SK-N-SH treated with all-trans-retinoic acid at 6 μM for 48 hours (cell line): ENCODE data around the gene YWHAE.
"Not testable (repeated sequence)": the region's sequence is repeated elsewhere in the genome, so short reads cannot be mapped to it uniquely, and the experiment has no call there.

Experiments
- ATAC-seq: fragments of 200-7000 bp; cut with Tn5 transposase; 3 replicates; pipeline ENCODE4 v1.9.1; 2020; ENCODE audit warnings: mild to moderate bottlenecking, moderate library complexity
- ARNTL ChIP-seq: fragments of 450-650 bp; formaldehyde crosslinking; IDR thresholded peaks from 2 replicates; pipeline ENCODE4 v1.5.0; 2020; ENCODE audit warnings: low read depth, mild to moderate bottlenecking, moderate library complexity, borderline replicate concordance
- BACH2 ChIP-seq: fragments of 250-450 bp; sonication (Bioruptor Pico); IDR thresholded peaks from 2 replicates; pipeline ENCODE4 v1.9.0; 2021; ENCODE audit warnings: mild to moderate bottlenecking, borderline replicate concordance
- CSDC2 ChIP-seq: fragments of 250-450 bp; sonication (Bioruptor Pico); IDR thresholded peaks from 2 replicates; pipeline ENCODE4 v1.5.0; 2020; ENCODE audit warnings: mild to moderate bottlenecking, moderate library complexity
- ESRRG ChIP-seq: fragments of 250-450 bp; sonication (Bioruptor Pico); IDR thresholded peaks from 2 replicates; pipeline ENCODE4 v1.6.1; 2021; ENCODE audit warnings: mild to moderate bottlenecking
- GLIS3 ChIP-seq: fragments of 250-450 bp; sonication (Bioruptor Pico); IDR thresholded peaks from 2 replicates; pipeline ENCODE4 v1.5.0; 2020; ENCODE audit warnings: mild to moderate bottlenecking, moderate library complexity
- ISL1 ChIP-seq: fragments of 250-450 bp; sonication (Bioruptor Pico); IDR thresholded peaks from 2 replicates; pipeline ENCODE4 v2.1.2; 2022; ENCODE audit warnings: mild to moderate bottlenecking, moderate library complexity
- PPARA ChIP-seq: fragments of 250-450 bp; sonication (Bioruptor Pico); IDR thresholded peaks from 2 replicates; pipeline ENCODE4 v1.5.0; 2020; ENCODE audit warnings: mild to moderate bottlenecking, borderline replicate concordance
- RARB ChIP-seq: fragments of 250-450 bp; sonication (Bioruptor Pico); IDR thresholded peaks from 2 replicates; pipeline ENCODE4 v1.8.0; 2021; ENCODE audit warnings: mild to moderate bottlenecking, moderate library complexity
- SNAI2 ChIP-seq: fragments of 250-450 bp; sonication (Bioruptor Pico); IDR thresholded peaks from 2 replicates; pipeline ENCODE4 v1.5.0; 2020; ENCODE audit warnings: mild to moderate bottlenecking, moderate library complexity
- TCF4 ChIP-seq: fragments of 250-450 bp; sonication (Bioruptor Pico); IDR thresholded peaks from 2 replicates; pipeline ENCODE4 v1.8.0; 2021; ENCODE audit warnings: mild to moderate bottlenecking, moderate library complexity, borderline replicate concordance
- TOX ChIP-seq: fragments of 250-450 bp; sonication (Bioruptor Pico); IDR thresholded peaks from 2 replicates; pipeline ENCODE4 v1.8.0; 2021; ENCODE audit warnings: mild to moderate bottlenecking, moderate library complexity, borderline replicate concordance
- ZC3H10 ChIP-seq: fragments of 250-450 bp; sonication (Bioruptor Pico); IDR thresholded peaks from 2 replicates; pipeline ENCODE4 v1.5.1; 2021; ENCODE audit warnings: mild to moderate bottlenecking, moderate library complexity
- ZFP3 ChIP-seq: fragments of 250-450 bp; sonication (Bioruptor Pico); IDR thresholded peaks from 2 replicates; pipeline ENCODE4 v1.5.0; 2020; ENCODE audit warnings: mild to moderate bottlenecking, moderate library complexity
- ZFP30 ChIP-seq: fragments of 450-650 bp; formaldehyde crosslinking; IDR thresholded peaks from 2 replicates; pipeline ENCODE4 v1.5.0; 2022; ENCODE audit warnings: mild to moderate bottlenecking, moderate library complexity
- ZNF565 ChIP-seq: fragments of 450-650 bp; formaldehyde crosslinking; conservative IDR thresholded peaks from 2 replicates; pipeline ENCODE4 v1.5.0; 2020; ENCODE audit warnings: low read depth, mild to moderate bottlenecking, moderate library complexity
- ZNF70 ChIP-seq: fragments of 450-650 bp; formaldehyde crosslinking; IDR thresholded peaks from 2 replicates; pipeline ENCODE4 v1.5.0; 2020; ENCODE audit warnings: mild to moderate bottlenecking, moderate library complexity
- ZNF8 ChIP-seq: fragments of 450-650 bp; formaldehyde crosslinking; IDR thresholded peaks from 2 replicates; pipeline ENCODE4 v1.5.0; 2020; ENCODE audit warnings: mild to moderate bottlenecking, moderate library complexity
- TF ChIP-seq, protein P1 (sequence below): fragments of 250-450 bp; sonication (Bioruptor Pico); IDR thresholded peaks from 2 replicates; pipeline ENCODE4 v1.5.0; 2020; ENCODE audit warnings: mild to moderate bottlenecking, moderate library complexity
- TF ChIP-seq, protein P2 (sequence below): fragments of 250-450 bp; sonication (Bioruptor Pico); IDR thresholded peaks from 2 replicates; pipeline ENCODE4 v1.5.1; 2020; ENCODE audit warnings: low read depth, mild to moderate bottlenecking, moderate library complexity
- TF ChIP-seq, protein P3 (sequence below): fragments of 250-450 bp; sonication (Bioruptor Pico); IDR thresholded peaks from 2 replicates; pipeline ENCODE4 v1.8.0; 2020; ENCODE audit warnings: mild to moderate bottlenecking, moderate library complexity, borderline replicate concordance
- TF ChIP-seq, protein P4 (sequence below): fragments of 250-450 bp; sonication (Bioruptor Pico); IDR thresholded peaks from 2 replicates; pipeline ENCODE4 v1.8.0; 2021; ENCODE audit warnings: low read depth, mild to moderate bottlenecking, moderate library complexity, borderline replicate concordance

The YWHAE gene

DNA sequence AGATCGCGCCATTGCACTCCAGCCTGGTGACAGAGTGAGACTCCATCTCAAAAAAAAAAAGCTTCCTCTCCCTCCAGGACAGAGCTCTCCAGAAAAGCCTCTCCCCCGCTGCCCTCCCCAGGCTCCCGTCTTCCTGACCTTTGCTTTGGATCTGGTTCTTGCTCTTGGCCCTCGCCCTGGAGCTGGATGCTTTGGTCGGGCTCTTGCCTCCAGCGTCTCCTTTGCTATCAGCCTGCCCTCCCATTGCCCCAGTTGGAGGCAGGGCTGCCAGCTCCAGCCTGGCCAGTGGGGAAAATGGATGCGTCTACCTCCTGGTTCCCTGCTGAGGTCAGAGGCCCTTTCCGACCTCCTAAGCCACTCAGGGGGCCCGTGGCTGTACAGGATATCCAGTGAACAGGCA is 84.6 kb downstream of the YWHAE start:
- no peak for ATAC-seq
- TF ChIP-seq PPARA (CRISPR knock-in tag): no peak
- TF ChIP-seq ESRRG (CRISPR knock-in tag): no peak
- no peak for TF ChIP-seq ZNF565 (CRISPR knock-in tag)
- TF ChIP-seq TCF4 (CRISPR knock-in tag): no peak
- no peak for TF ChIP-seq ARNTL (CRISPR knock-in tag)
- no peak for TF ChIP-seq RARB (CRISPR knock-in tag)
- TF ChIP-seq BACH2 (CRISPR knock-in tag): no peak
- no peak for TF ChIP-seq ISL1 (CRISPR knock-in tag)
- TF ChIP-seq SNAI2 (CRISPR knock-in tag): no peak
- TF ChIP-seq TOX (CRISPR knock-in tag): no peak
- TF ChIP-seq, protein P1, sequence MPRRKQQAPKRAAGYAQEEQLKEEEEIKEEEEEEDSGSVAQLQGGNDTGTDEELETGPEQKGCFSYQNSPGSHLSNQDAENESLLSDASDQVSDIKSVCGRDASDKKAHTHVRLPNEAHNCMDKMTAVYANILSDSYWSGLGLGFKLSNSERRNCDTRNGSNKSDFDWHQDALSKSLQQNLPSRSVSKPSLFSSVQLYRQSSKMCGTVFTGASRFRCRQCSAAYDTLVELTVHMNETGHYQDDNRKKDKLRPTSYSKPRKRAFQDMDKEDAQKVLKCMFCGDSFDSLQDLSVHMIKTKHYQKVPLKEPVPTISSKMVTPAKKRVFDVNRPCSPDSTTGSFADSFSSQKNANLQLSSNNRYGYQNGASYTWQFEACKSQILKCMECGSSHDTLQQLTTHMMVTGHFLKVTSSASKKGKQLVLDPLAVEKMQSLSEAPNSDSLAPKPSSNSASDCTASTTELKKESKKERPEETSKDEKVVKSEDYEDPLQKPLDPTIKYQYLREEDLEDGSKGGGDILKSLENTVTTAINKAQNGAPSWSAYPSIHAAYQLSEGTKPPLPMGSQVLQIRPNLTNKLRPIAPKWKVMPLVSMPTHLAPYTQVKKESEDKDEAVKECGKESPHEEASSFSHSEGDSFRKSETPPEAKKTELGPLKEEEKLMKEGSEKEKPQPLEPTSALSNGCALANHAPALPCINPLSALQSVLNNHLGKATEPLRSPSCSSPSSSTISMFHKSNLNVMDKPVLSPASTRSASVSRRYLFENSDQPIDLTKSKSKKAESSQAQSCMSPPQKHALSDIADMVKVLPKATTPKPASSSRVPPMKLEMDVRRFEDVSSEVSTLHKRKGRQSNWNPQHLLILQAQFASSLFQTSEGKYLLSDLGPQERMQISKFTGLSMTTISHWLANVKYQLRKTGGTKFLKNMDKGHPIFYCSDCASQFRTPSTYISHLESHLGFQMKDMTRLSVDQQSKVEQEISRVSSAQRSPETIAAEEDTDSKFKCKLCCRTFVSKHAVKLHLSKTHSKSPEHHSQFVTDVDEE (CRISPR knock-in tag): no peak
- TF ChIP-seq CSDC2 (CRISPR knock-in tag): no peak
- no peak for TF ChIP-seq GLIS3
- TF ChIP-seq ZFP30 (CRISPR knock-in tag): no peak
- TF ChIP-seq ZFP3: no peak
- TF ChIP-seq, protein P2, sequence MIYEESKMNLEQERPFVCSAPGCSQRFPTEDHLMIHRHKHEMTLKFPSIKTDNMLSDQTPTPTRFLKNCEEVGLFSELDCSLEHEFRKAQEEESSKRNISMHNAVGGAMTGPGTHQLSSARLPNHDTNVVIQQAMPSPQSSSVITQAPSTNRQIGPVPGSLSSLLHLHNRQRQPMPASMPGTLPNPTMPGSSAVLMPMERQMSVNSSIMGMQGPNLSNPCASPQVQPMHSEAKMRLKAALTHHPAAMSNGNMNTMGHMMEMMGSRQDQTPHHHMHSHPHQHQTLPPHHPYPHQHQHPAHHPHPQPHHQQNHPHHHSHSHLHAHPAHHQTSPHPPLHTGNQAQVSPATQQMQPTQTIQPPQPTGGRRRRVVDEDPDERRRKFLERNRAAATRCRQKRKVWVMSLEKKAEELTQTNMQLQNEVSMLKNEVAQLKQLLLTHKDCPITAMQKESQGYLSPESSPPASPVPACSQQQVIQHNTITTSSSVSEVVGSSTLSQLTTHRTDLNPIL (CRISPR knock-in tag): no peak
- TF ChIP-seq ZNF8: no peak
- no peak for TF ChIP-seq ZC3H10

DNA sequence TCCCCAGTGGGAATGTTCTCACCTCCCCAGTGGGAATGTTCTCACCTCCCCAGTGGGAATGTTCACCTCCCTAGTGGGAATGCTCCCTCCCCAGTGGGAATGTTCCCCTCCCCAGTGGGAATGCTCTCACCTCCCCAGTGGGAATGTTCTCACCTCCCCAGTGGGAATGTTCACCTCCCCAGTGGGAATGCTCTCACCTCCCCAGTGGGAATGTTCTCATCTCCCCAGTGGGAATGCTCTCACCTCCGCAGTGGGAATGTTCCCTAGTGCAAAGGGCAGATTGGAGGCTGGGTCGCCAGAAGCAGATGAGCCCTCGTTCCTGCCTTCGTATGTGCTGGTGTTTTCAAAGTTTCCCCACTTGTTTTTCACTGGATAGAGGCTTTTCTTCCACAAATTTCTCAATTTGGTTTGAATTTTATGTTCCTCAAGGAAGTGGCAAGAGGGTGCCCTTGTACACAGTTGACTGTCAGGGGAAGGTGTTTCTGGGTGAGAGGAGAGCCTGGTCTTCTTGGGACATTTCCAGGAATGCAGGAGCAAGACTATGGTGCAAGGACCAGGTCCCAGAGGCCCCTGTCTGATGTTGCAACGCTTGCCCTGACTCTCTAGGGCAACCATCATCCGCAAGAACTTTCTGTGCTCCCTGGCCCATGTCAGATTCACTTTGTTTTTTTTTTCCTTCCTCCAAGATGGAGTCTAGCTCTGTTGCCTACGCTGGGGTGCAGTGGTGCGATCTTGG is 86.6 kb downstream of the YWHAE start:
- no peak for ATAC-seq
- TF ChIP-seq ZFP3: no peak
- no peak for TF ChIP-seq TCF4 (CRISPR knock-in tag)
- no peak for TF ChIP-seq ARNTL (CRISPR knock-in tag)
- TF ChIP-seq, protein P2 (CRISPR knock-in tag): no peak
- TF ChIP-seq ZNF565 (CRISPR knock-in tag): no peak
- TF ChIP-seq ZNF70 (CRISPR knock-in tag): no peak
- no peak for TF ChIP-seq ZNF8
- no peak for TF ChIP-seq TOX (CRISPR knock-in tag)
- TF ChIP-seq SNAI2 (CRISPR knock-in tag): no peak
- TF ChIP-seq GLIS3: no peak
- no peak for TF ChIP-seq ESRRG (CRISPR knock-in tag)
- TF ChIP-seq, protein P1 (CRISPR knock-in tag): no peak
- no peak for TF ChIP-seq RARB (CRISPR knock-in tag)
- no peak for TF ChIP-seq PPARA (CRISPR knock-in tag)
- TF ChIP-seq ISL1 (CRISPR knock-in tag): no peak

DNA sequence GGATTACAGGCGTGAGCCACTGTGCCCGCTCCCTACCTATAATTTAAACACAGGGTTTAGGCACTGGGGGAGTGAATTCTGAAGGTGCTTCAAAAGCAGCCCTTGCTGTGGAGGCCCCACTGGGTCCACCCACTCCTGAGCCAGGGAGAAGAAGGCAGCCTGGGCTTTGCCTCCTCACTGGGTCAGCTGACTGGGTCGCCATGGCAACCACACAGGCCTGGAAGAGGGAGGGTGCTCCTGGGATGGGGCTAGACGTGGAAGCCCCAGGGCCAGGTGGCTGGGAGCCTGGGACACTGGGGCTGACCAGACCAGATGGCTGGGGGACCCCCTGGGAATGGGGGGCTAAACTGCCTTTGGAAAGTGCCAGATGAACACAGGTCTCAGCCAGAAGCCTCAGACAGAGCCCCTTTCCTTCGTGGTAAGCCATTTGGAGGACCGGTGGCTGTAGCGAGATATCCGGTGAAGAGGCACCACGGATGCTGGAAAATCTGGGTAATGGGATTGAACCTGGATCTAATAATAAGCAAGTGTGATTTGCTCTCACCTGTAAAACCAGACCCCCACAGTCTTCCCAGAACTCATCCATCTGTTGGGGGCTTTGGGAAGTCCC is 87.7 kb downstream of the YWHAE start:
- ATAC-seq: peak; percentile 56; the same call in 2 of the 3 replicates
- TF ChIP-seq ZFP30 (CRISPR knock-in tag) (no peak), TOX (CRISPR knock-in tag) (no peak), ZNF8 (no peak), SNAI2 (CRISPR knock-in tag) (no peak), ZNF70 (CRISPR knock-in tag) (no peak), RARB (CRISPR knock-in tag) (no peak), ZNF565 (CRISPR knock-in tag) (no peak), ZC3H10 (no peak), PPARA (CRISPR knock-in tag) (no peak)
- TF ChIP-seq, protein P3, sequence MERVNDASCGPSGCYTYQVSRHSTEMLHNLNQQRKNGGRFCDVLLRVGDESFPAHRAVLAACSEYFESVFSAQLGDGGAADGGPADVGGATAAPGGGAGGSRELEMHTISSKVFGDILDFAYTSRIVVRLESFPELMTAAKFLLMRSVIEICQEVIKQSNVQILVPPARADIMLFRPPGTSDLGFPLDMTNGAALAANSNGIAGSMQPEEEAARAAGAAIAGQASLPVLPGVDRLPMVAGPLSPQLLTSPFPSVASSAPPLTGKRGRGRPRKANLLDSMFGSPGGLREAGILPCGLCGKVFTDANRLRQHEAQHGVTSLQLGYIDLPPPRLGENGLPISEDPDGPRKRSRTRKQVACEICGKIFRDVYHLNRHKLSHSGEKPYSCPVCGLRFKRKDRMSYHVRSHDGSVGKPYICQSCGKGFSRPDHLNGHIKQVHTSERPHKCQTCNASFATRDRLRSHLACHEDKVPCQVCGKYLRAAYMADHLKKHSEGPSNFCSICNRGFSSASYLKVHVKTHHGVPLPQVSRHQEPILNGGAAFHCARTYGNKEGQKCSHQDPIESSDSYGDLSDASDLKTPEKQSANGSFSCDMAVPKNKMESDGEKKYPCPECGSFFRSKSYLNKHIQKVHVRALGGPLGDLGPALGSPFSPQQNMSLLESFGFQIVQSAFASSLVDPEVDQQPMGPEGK: no peak
- TF ChIP-seq, protein P4, sequence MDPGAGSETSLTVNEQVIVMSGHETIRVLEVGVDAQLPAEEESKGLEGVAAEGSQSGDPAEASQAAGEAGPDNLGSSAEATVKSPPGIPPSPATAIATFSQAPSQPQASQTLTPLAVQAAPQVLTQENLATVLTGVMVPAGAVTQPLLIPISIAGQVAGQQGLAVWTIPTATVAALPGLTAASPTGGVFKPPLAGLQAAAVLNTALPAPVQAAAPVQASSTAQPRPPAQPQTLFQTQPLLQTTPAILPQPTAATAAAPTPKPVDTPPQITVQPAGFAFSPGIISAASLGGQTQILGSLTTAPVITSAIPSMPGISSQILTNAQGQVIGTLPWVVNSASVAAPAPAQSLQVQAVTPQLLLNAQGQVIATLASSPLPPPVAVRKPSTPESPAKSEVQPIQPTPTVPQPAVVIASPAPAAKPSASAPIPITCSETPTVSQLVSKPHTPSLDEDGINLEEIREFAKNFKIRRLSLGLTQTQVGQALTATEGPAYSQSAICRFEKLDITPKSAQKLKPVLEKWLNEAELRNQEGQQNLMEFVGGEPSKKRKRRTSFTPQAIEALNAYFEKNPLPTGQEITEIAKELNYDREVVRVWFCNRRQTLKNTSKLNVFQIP (CRISPR knock-in tag): no peak

DNA sequence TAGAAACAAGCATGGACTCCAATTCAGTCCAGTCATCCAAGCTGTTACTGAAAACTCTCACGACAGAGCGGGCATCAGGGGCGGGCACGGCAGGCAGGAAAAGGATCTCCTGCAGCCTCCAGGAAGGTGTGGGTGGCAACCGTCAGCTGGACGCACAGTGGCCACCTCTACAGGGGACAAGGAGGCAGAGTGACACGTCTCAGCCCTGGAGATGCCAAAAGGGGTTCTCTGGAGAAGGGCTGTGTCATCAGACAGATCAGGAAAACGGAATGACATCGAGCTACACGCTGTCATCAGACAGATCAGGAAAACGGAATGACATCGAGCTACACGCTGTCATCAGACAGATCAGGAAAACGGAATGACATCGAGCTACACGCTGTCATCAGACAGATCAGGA is 92.2 kb downstream of the YWHAE start:
- ATAC-seq: not testable (repeated sequence)
